ENCODE measurements around the gene FGD4.

GRCh38 chr12:32686340-32686739 is 287.0 kb downstream of the FGD4 start:
- TF ChIP-seq POLR2A (IDR thresholded peaks at IDR 0.05): no peak
- TF ChIP-seq, protein P1, sequence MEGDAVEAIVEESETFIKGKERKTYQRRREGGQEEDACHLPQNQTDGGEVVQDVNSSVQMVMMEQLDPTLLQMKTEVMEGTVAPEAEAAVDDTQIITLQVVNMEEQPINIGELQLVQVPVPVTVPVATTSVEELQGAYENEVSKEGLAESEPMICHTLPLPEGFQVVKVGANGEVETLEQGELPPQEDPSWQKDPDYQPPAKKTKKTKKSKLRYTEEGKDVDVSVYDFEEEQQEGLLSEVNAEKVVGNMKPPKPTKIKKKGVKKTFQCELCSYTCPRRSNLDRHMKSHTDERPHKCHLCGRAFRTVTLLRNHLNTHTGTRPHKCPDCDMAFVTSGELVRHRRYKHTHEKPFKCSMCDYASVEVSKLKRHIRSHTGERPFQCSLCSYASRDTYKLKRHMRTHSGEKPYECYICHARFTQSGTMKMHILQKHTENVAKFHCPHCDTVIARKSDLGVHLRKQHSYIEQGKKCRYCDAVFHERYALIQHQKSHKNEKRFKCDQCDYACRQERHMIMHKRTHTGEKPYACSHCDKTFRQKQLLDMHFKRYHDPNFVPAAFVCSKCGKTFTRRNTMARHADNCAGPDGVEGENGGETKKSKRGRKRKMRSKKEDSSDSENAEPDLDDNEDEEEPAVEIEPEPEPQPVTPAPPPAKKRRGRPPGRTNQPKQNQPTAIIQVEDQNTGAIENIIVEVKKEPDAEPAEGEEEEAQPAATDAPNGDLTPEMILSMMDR (IDR thresholded peaks at IDR 0.05): no peak

Measured in testis (tissue), 2 donors.